Measurements from ENCODE around the gene RNF208. TPM values are rescaled to one million over a fixed set of nuclear protein-coding genes. Genes with fewer than 3 reads are reported as not detected.

RNF208 gene
- total RNA-seq, 4 donors from 2014 or later, result 1.1 to 6.5 (median 1.5) TPM

DNA sequence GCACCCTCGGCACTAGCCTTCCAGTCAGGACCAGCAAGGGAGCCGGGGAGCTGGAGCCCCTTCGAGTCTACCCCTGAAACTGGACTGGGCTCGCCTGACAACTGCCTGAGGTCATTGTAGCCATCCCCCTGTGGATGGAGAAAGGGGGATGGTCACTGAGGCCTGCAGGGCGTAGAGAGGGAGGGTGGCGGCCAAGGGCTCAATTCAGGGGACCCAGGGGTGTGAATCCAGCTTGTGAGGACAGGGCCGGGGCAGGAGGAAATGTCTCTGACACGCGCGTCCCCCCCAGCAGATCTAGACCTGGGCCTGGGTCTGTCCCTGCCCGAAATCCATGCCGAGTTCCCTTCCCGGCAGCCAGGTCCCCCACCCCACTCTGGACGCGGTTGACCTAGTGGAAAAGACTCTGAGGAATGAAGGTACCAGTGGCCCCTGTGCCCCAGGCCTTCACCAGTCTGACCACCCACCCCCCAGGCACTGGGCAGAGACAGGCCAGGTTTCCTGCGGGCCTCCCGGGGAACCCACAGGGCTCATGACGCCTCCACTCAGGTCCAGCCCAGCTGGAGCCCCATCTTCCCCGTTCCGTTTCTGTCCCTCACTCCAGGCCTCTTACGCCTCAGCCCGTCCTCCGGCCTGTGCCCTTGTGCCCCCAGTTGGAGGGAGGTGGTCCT, 9.5 kb upstream of the RNF208 start:
- ATAC-seq (no peak), DNase-seq (no peak)
- peaks cover 6 to 12% of the 10 kb centered on the region in 2 donors for H3K4me1 ChIP-seq
- no peaks in the 10 kb centered on the region for H3K36me3 ChIP-seq
- H3K27me3 ChIP-seq, result peaks cover 28 to 55% (median 31%) of the 10 kb centered on the region in 3 donors
- H3K4me3 ChIP-seq, result no peak overlapping the region
- in situ Hi-C loops (cut with MboI; ENCODE audit: low sequenced_read_pairs in 4 of 4) (loop anchor here in 2 of 4 donors (10.0 kb wide), 1 partner anchor 117 kb away; the partner anchor contains the start of gene DPP7 (in 2 of the 2)), intact Hi-C loops (cut with DNase I; ENCODE audit: low total_unique reads) (loop anchor here (10.0 kb wide), 1 partner anchor 447 kb away; no protein-coding TSS in a partner anchor)
- no peak overlapping the region for H3K27ac ChIP-seq
- no peaks in the 10 kb centered on the region for H3K9me3 ChIP-seq
- no peak for TF ChIP-seq POLR2A (IDR thresholded peaks at IDR 0.05)
- TF ChIP-seq, protein P1, sequence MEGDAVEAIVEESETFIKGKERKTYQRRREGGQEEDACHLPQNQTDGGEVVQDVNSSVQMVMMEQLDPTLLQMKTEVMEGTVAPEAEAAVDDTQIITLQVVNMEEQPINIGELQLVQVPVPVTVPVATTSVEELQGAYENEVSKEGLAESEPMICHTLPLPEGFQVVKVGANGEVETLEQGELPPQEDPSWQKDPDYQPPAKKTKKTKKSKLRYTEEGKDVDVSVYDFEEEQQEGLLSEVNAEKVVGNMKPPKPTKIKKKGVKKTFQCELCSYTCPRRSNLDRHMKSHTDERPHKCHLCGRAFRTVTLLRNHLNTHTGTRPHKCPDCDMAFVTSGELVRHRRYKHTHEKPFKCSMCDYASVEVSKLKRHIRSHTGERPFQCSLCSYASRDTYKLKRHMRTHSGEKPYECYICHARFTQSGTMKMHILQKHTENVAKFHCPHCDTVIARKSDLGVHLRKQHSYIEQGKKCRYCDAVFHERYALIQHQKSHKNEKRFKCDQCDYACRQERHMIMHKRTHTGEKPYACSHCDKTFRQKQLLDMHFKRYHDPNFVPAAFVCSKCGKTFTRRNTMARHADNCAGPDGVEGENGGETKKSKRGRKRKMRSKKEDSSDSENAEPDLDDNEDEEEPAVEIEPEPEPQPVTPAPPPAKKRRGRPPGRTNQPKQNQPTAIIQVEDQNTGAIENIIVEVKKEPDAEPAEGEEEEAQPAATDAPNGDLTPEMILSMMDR (IDR thresholded peaks at IDR 0.05 in 4 of 5, conservative IDR thresholded peaks at IDR 0.05 in 1 of 5), result no peak

DNA sequence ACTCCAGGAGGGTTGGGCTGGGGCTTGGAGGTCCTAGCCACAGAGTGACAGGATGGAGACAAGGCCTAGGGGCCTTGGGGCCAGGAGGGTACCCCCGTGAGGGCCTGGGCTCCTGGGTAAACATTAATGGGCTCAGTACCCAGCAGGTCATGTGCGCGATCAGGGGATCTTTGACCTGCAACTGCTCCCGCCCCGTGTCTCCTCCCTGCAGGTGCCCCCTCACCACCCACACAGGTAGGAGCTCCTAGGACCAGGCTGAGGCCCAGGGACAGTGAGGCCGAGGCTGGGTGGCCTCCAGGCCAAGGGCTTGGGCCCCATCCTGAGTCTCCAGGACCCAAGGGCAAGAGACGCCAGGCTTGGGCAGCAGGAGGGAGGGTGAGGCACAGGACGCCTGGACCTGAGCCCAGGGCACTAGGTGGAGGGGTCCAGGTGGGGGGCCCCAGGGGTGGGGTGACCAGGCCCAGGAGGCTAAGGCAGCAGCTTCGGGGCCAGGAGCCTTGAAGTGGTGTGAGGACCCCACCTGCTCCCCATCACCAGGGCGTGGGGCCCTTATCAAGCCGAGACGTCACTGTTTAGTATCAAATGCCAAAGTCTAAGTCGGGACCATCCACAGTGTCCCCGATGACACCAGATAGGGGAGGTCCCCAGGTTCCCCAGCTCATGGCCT, 8.8 kb upstream of the RNF208 start, which contains the start of gene SLC34A3:
Gene SLC34A3, plus strand, starts transcription at position 197 of the 667 bp plus-strand sequence. CDS start 802 bp downstream, outside the sequence.
- intact Hi-C loops (cut with DNase I; ENCODE audit: low total_unique reads) (loop anchor here (10.0 kb wide), 1 partner anchor 446 kb away; no protein-coding TSS in a partner anchor), in situ Hi-C loops (cut with MboI; ENCODE audit: low sequenced_read_pairs in 4 of 4) (loop anchor here in 2 of 4 donors (10.0 kb wide), 1 partner anchor 116 kb away; the partner anchor contains the start of gene DPP7 (in 2 of the 2))
- TF ChIP-seq, protein P1 (IDR thresholded peaks at IDR 0.05 in 4 of 5, conservative IDR thresholded peaks at IDR 0.05 in 1 of 5), result no peak
- TF ChIP-seq POLR2A (IDR thresholded peaks at IDR 0.05), result no peak
- Histone ChIP-seq H3K36me3 (no peaks in the 10 kb centered on the region), H3K27ac (no peak within 1 kb of the TSS), H3K4me3 (no peak within 1 kb of the TSS), H3K4me1 (peaks cover under 1 to 5% of the 10 kb centered on the region in 2 donors), H3K27me3 (peaks cover 28 to 55% (median 31%) of the 10 kb centered on the region in 3 donors), H3K9me3 (no peaks in the 10 kb centered on the region)
- DNase-seq (no peak), ATAC-seq (no peak)

DNA sequence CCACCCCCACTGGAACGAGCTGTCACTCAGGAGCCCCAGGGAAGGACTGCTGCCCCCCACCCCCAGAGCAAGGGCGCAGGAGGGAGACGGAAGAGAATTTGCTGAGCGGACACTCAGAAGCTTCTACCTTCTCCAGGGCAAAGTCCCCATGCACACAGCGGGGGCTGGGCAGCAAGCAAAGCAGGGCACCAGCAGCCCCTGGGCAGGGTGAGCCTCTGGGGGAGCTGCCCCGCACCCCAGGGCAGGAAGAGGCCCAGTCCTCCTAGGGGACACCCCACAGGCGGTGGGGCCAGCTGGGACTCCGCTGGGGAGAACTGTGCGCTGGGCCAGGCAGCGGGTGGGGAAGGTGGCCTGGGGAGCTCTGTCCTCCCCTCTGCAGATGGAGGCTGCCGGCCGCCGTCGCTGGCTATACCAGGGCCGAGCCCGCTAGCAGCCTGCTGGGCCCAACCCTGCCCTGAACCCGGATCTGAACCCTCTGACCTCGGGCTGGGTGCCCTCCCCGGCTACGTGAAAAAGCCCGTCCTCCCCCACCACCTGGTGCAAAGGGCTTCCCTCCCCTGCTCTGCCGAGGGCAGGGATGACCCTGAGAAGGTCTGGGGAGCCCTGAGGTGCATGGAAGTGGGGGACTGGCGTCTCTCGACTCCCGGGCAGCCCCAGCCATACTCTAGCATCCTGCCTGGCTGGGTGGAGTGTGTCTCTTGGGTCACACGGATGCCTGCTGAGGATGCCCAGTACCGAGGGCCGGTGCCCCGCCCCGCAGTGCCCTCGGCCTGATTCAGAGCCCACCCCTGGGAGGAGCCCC, 8.1 kb upstream of the RNF208 start:
- Histone ChIP-seq H3K36me3 (no peaks in the 10 kb centered on the region), H3K9me3 (no peaks in the 10 kb centered on the region), H3K4me3 (no peak overlapping the region), H3K27me3 (peaks cover 28 to 55% (median 31%) of the 10 kb centered on the region in 3 donors), H3K27ac (no peak overlapping the region), H3K4me1 (no peaks in the 10 kb centered on the region)
- TF ChIP-seq POLR2A (IDR thresholded peaks at IDR 0.05), result no peak
- TF ChIP-seq, protein P1 (IDR thresholded peaks at IDR 0.05 in 4 of 5, conservative IDR thresholded peaks at IDR 0.05 in 1 of 5), result no peak
- in situ Hi-C loops (cut with MboI; ENCODE audit: low sequenced_read_pairs in 4 of 4), result loop anchor here in 3 of 4 donors (10.0 kb wide), 2 partner anchors 105 to 115 kb away; partner anchors contain the start of gene DPP7 (in 2 of the 3)
- no peak for DNase-seq
- ATAC-seq, result no peak
- intact Hi-C loops (cut with DNase I; ENCODE audit: low total_unique reads), result loop anchor here (10.0 kb wide), 1 partner anchor 445 kb away; no protein-coding TSS in a partner anchor

All from gastrocnemius medialis (tissue), 4 donors.